HUDEP-2 (cell line): Measurements from ENCODE around the gene H2BK1.

ENCODE experiments used
- DNase-seq, 76 experiments: peaks; one replicate each; lab custom pipeline; 2025; ENCODE audit not compliant: unreplicated experiment in 76 of 76; lab: John Stamatoyannopoulos, UW

H2BK1 gene

DNA sequence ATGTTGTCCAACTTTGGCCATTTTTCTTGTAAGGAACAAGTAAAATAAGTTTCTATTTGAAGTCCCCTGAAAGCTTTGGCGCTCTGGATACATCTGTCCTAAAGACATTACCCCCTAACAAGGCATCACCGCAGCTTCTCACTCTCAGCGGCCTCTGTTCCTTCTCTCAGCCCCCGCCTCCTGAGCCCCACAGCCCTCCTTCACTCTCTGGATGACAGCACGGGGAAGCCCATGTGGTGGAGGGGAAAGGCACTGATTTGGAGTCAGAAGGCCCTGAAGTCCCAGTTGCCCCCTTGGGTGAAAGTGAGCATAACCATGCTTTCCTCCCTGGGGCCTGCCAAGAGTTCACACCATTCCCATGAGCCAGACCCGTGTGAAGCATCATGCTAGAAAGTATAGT lies 4.6 kb downstream of the H2BK1 start:
- no peak for DNase-seq

DNA sequence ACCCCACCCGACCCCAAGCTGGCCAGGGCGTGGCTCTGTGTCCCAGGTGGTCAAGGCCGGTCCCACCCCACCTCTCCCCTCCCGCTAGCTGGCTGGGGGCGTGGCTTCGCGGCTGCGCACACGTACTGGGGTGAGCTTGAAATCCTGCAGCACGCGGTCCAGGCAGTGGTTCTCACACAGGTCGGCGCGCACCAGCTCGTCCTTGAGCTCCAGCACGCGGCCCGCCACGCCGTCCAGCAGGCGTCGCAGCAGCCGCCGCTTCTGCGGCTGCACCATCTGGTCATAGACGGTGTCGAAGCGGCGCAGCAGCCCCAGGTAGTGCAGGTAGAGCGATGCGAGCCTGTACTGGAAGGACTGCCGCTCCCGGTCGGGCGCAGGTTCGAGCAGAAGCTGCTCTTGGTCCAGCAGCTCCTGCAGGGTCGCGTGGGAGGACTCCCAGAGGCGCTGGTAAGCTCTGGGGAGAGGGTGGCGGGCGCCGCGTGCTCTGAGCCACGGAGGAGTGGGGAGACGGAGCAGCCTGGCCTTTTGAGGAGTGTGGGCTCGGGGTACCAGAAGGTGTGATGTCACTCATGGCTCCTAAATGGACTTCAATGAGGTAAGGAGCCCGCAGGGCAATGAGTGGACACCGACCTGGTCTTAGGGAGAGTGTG lies 5.8 kb downstream of the H2BK1 start:
- no peak for DNase-seq

DNA sequence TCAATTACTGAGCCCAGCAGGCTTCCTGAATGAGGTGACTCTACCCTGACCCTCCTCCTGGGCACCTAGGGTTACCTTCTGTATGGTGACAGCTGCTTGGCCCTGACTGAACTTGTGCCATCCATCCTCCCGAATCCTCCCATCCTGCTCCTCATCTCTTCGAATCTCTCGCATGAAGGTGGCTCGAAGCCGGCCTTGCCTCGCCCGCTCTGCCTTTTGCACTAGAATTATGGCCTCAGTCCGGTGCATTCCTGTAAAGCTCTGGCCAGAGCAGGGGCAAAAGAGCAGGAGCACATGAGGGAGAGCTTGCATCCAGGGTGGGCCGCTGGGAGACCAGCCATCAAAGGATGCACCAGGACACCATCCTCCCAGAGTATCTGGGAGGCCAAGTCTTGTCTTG lies 7.5 kb downstream of the H2BK1 start:
- no peak for DNase-seq

DNA sequence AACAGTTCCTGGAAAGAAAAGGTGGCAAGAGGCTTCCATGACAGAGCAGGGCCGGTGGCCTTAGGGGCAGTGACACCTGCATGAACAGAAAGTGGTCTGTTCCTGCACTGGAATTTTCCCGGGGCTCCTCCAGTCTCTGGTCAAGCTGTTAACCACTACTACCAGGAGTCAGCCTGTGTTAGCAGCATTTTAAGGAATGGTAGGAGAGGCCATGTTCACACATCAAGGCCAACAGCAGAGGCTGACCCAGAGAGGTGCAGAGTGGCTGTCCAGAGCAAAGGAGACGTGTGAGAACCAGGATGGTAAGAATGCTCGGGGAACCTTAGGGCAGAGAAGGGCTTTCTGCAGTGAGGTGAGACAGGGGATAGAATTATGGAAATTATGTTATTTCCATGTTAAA lies 8.5 kb downstream of the H2BK1 start:
- no peak for DNase-seq

DNA sequence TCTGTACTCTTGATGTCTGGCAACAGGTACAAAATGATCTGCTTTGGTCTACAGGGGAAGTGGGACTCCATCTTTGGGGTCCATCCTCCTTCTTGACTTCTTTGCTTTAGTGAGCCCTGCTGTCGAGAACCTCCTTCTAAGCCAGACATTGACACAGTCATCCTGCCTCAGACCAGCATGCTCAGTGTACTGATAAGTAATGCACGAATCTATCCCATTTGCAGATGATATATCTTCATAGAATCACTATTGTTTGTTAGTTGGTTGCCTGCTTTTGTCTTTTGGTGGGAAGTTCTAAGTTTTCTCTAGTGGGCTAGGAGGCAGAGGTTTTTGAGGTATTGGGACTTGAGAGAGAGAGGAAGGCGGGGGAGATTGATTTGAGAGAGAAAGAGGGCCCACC lies 8.9 kb downstream of the H2BK1 start:
- no peak for DNase-seq

DNA sequence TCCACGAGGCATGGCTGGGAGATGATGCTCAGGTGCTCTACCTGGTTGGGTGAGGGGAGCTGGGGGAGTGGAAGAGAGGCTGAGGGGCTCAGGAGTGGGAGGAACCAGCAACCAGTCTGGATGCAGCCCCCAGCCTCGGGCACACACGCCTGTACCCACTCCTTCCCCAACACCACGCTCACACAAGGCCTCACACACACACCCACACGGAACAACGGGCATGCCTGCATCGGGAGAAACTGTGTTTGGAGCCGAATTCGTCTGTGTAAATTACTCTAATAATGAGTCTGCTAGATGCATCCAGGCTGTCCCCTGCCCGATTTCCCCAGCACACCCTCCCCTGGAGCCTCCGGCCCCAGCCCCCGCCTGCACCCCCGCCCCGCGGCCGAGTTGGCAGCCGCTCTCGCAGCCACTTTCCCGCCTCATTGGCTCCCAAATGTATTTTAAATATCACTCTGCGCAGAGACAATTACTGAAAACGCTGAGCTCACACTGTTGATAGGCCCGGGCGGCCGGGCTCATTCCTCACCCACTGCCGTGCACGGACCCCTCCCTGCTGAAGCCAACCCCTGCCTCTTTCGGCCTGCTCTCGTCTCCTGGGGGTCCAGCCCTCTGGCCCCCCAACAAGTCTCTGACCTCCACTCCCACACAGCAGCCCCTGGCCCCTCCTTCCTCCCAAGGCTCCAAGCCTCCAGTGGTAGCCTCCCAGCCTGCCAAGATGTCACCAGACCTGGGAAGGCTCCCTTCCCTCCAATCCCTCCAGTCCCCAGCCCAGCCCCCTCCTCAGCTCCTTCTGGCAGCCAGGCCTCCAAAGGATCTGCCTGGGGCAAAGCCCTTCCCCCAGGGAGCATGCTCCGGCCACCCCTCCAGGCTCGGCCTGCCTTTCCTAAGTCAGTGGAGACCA lies 11.1 kb downstream of the H2BK1 start:
- no peak for DNase-seq

DNA sequence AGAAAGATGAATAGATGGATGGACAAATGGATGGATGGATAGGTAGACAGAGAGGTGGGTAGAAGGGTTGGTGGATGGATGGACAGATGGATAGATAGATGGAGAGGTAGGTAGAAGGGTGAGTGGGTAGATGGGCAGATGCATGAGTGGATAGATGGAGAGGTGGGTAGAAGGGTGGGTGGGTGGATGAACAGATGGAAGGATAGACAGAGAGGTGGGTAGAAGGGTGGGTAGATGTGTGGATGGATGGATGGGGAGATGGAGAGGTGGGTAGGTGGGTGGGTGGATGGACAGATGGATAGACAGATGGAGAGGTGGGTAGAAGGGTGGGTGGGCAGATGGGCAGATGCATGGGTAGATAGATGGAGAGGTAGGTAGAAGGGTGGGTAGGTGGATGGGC lies 12.4 kb downstream of the H2BK1 start:
- no peak for DNase-seq

DNA sequence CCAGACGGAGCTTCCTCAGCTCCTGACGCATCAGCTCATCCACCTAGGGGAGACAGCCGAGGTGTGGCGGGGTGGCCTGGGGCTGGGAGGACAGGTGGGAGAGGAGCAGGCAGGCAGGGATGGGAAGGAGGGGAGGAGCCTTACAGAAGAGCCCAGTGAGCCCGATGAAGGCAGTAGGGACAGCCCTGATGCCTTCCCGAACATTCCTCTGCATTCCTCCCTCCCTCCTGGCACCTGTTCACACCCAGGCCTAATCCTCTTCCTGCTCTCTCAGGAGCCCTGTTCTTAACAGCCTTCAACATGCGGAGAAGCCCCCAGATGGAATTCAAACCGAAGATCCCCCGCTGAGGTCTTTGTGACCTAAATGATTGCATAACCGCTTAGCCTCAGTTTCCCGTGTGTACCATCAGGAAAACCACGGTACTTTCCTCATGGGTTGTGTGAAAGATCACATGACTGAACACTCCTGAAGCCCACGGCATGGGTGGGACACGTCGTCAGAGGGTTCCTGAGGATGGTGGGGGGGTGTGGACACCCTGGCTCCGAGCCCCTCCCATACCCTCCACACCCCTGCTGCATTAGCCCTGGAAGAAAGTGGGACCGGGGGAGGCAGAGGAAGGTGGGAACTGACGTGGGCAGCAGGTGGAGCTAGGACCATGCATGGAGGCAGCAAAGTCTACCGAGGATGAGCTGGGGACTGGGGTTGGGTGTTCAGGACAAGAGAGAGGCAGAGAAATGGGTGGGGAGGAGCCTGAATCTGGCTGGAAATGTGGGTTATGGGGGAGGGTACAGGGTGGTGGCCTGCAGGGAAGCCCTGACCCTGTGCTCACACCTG lies 14.5 kb downstream of the H2BK1 start:
- no peak for DNase-seq

DNA sequence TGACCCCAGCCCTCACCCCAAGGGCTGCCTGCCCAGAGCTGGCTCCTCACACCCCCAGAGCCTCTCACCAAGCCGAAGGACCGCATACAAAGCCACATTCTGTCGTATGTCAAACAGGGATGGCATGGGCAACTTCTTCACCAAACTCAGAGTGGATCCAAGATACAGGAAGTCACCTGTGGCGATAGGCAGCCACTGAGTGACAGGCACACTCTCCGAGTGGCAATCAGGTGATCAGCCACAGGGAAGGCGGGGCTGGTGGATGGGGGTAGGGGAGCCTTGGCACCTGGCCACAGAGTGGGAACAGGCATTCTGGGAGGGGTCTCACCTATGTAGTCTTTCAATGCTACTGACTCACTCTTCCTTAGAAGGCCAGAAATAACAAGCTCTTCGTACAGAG lies 16.1 kb downstream of the H2BK1 start:
- DNase-seq = no peak

DNA sequence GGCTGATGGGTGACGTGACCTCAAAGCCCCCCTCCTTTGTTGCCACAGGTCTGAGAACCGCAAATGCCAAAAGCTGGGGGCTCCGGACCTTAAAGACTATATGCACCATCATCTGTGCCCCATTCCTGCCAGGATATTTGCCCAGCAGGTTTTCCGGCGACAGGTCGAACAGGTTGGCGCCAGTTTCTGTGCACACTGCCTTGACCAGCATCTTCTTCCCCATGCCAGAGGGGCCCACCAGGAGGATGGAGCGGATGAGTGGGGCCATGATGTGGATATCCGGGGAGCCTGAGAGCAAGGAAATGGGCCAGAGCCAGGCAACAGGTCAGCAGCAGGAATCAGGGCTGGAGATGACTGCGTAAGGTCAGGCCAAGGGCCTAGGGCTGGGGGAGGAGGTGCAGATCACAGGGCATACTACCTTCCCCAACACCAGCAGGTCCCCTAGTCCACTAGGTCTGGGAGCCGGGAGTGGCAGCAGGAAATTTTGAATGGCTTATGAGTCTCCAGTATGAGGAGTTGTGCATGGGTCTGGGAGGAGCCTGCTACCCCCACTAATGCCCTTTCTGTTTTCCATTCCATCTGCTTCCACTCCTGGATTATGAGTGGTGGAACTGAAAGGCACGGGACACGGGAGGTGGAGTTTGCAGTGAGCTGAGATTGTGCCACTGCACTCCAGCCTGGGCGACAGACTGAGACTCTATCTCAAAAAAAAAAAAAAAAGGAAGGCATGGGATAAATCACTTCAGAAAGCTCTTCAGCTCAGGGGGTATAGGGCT lies 16.9 kb downstream of the H2BK1 start:
- DNase-seq = no peak

DNA sequence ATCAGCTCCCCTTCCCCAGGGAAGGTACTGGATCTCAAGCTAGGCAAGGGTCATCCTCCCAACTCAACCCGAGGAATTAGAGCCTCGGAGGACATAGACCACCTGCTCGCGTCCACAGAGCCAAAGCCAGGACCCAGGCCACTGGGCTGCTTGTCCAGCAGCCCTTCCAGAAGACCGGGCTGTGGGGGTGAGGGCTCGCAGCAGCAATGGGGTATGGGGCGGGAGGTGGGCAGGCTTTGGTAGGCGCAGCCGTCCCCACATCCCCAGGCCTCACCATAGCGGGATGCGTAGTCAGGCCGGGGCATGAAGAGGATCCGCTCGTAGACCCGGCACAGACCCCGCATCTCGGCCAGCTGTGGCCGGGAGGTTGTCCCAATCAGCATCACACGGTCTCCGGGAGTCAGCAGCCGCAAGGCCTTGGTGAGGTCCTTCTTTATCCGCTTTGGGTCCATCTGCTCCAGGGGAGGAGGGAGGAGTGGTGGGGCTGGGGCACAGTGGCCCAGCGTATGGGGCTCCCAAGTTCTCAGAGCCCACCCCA lies 18.2 kb downstream of the H2BK1 start:
- no peak for DNase-seq

DNA sequence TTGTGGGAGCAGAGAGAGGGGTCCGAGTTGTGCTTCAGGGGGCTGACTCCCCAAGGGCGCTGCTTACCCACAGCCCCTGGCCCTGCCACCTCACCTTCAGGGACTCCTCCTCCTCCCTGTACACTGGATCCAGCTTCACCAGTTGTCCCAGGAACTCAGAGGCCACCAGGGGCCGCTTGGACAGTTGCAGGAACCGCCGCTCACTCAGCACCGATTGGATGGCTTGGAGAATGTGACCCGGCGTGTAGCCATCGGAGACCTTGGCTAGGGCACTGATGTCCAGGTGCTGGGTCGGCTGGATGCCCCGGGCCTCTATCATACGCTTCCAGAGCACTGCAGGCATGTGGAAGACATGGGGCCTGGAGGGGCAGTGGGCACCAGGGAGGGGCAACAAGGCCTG lies 18.7 kb downstream of the H2BK1 start:
- DNase-seq = no peak

DNA sequence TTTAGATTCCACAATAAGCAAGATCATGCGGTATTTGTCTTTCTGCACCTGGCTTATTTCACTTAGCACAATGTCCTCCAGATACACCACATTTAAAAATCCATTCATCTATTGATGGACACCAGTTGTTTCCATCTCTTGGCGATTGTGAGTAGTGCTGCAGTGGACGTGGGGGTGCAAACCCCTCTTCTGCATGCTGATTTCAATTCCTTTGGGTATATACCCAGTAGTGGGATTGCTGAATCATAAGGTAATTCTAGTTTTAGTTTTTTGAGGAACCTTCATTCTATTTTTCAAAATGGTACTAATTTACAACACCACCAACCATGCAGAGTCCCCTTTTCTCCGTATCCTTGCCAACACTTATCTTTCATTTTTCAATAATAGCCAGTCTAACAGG lies 21.2 kb downstream of the H2BK1 start:
- DNase-seq = no peak

DNA sequence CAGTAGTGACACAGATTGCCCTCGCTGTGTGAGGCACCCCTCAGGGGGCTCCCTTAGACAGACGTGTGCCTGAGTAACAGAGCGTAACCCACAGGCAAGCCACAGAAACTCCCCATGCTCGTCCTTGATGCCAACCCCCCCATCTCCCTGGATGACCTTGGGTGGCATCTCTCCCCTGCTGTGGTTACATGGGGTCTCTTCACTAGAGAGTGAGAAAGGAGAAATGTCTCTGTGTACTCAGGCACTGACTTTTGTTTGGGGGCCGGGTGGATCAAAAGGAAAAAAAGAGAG lies 22.1 kb downstream of the H2BK1 start:
- DNase-seq = no peak

DNA sequence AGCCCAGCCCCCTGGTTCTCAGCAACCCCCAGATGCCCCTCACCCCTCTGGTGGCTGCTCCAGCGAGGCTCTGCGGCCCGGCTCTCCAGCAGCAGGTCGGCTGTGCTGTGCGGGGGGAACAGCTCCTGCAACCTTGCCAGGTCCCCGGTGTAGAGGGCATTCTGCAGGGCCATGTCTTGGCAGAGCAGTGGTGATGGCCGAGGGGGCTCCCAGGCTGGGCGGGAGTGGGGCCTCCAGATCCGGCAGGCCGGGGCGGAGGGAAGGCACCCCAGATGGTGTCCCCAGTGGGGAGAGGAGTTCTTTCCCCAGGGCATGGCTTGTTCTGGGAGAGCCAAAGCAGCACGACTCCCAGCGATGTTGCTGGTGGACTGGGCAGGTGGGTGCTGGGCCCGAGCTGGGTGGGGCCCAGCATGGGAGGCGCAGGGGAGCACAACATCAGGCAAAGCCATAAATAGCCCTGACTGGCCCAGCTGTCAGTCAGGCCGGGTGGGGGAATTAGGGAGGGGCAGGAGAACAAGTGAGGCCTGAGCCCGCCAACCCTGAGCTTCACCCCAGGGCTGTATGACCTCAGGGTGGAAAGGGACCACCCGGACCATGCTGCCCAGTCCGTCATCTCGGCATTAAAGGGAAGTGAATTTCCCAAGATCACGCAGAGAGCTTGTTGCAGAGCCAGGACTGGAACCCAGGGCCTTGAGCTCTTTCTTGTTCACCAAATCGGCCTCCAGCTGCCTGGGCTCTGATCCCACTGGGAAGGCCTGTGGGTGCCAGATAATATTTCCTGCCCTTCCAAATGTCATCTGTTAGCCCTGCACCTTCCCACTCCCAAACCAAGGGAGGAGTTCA lies 22.7 kb downstream of the H2BK1 start:
- no peak for DNase-seq

DNA sequence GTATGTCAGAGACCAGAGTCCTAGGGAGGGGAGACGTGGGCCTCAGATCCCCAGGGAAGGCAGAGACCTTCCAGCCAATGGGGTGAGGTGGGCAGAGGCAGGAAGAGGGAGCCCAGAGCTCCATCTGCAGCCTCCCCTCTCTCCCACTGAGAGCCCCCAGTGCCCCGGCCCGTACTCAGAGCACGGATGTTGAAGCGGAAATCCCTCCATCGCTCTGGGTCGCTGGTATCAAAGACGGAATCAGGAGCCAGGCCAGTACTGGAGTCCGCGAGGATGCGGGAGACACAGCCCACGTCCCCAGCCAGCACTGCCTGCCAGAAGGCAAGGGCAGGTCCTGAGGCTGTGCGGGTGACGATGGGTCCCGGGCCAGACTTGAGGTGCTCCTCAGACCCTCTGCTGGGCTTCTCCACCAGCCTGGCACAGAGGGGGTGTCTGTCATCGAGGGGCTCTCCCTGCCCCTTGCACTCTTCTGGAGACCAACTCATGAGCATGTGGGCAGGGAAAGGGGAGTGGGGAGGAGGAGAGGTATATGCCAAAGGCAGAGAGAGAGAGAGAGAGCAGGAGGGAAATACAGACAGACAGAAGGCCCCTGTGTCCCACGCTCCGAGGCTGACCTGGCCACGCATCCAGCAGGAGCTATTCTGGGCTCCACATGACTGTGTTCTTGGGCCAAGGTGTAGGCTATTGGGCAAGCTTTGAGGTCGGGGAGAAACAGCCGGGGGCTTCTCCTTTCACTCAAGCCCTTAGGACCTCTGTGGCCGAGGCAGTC lies 23.5 kb downstream of the H2BK1 start, which contains the start of gene ASB10:
TSS of gene ASB10 (minus strand) at position 611 of the 769 bp plus-strand sequence. CDS start at position 491, 120 bp downstream.
- DNase-seq = no peak

DNA sequence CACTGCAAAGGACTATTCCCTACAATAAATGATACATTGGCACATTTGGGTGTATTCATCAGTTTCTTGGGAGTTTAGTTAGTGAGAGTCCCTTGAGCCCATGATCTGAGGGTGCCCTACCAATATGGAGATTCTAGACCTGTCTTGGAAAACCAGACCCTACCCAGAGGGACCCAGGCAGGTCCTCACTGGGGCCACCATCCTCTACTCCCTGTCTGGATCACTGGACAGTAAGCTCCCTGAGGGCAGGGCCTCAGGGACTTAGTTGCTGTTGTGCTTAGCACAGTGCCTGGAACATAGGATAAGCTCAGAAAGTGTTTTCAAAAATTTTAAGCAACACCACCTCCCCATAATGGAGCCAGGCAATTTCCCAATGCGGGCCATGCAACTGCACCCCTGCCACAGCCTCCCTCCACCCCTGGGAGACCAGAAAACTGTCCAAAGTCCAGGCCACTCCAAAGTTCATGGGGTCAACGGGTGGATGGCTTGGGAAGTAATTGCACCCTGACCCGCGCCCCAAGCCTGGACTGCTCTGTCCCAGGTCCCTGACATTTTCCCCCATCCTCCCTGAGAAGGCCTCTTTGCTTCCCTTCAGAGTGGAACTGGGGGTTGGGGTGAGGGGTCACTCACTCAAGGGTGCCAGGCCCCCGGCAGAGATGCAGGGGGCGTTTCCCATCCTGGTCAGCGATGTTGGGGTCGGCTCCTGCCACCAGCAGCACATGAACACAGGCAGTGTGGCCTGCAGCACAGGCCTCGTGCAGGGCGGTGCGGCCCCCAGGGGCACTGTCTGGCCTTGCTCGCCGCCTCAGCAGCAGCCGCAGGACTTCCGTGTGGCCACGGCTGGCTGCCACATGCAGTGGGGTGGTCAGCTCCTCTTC lies 24.3 kb downstream of the H2BK1 start:
- no peak for DNase-seq

DNA sequence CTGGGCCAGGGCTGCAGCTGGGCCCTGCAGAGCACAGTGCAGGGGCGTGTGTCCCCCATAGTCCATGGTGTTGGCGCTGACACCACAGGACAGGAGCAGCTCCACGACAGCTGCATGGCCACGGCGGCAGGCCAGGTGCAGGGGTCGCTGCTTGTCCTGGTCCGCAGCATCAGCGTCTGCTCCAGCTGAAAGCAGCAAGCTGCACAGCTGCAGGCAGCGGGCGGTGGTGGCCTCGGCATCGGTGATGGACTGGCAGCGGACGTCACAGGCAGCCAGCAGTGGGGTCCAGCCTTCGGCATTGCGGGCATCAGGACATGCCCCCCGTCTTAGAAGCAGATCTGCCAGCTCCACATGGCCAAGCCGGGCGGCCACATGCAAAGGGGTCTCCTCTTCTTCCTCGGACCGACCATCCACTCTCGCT lies 29.3 kb downstream of the H2BK1 start:
- DNase-seq = no peak
